ENCODE results near the gene LRRC8C.

LRRC8C gene

GRCh38 chr1:89763649-89763986, 130.7 kb downstream of the LRRC8C start:
- DNase-seq (ENCODE audit: low spot score), result no peak

- no peak for DNase-seq (ENCODE audit: low spot score)
Measured at GRCh38 chr1:89765774-89766173, 132.9 kb downstream of the LRRC8C start.

DNA sequence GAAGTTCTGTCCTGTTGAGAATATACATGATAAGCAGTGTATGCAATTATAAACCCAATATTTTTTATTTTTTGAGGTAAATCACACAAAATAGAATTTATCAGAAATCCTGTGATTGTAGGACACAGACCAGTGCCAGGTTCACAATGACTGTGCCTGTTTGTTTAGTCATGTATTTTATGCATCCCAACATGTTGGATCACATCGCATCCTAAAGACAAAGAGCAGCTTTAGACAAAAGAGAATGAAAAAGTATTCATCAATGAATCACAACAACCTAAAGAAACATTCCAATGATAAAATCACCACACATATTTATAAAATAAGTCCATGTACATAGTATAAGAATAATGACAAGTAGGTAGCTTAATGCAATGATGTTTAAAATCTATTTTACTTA, 134.7 kb downstream of the LRRC8C start:
- DNase-seq (ENCODE audit: low spot score), result no peak
